ENCODE measurements around the gene GDPD4.
A peak's percentile ranks its signal among the peaks of the same experiment; 100 is the strongest.

- peak; percentile 51 to 93 (median 75) for TF ChIP-seq CTCF (IDR thresholded peaks at IDR 0.05)
- no peak for TF ChIP-seq POLR2AphosphoS5 (IDR thresholded peaks at IDR 0.05)
- TF ChIP-seq POLR2A (IDR thresholded peaks at IDR 0.05) = no peak
Measured at GRCh38 chr11:77191823-77192495, 109.5 kb downstream of the GDPD4 start.

All from transverse colon (tissue), 4 donors.